Activated T-cell treated with anti-CD3 and anti-CD28 coated beads for 48 hours (primary cell): ENCODE data around the gene PSMA2.
A peak's percentile ranks its signal among the peaks of the same experiment; 100 is the strongest.

Experiments used
- DNase-seq: peaks from one replicate; pipeline ENCODE4 v3.0.0-alpha.2; 2020; ENCODE audit warnings: low read depth

PSMA2 gene

DNA sequence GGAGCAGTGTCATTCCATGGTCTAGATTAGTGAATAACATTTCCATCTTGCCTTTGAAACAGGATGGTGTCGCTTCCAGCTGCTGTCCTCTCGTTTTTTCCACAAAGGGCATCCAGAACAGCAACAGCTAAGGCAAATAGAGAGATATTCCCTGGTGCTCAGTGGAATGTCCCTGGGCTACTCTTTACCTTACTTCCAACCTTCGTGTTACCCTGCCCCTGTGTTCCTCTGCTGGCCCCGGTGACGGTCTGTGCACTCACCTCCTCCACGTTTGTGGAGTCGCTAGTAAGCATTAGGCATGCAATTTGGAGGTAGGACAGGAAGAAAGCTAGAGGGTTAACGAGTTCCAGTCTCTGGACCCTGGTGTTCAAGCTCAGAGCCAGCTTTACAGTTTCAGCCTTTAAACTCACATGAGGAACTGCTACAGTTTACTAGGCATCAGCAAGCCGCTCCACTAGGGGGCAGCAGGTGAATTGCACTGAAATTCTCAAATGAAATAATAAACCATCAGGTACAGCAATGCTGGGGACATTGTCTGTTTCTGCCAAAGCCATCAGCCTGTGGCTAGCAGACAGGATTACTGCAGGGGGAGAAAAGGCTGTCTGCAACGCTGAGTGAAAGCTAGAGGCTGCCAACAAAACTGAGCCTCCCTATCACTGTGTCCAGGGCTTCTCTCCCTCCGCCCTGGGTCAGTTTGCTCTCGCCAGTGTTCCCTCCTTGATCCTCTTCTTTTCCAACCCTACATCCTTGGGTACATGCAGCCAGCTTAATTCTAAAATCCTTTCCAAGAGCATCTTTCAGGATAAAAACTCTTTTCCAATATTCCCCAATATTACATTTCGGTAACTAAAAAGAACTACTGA is 9.2 kb upstream of the PSMA2 start:
- DNase-seq = peak; percentile 57

DNA sequence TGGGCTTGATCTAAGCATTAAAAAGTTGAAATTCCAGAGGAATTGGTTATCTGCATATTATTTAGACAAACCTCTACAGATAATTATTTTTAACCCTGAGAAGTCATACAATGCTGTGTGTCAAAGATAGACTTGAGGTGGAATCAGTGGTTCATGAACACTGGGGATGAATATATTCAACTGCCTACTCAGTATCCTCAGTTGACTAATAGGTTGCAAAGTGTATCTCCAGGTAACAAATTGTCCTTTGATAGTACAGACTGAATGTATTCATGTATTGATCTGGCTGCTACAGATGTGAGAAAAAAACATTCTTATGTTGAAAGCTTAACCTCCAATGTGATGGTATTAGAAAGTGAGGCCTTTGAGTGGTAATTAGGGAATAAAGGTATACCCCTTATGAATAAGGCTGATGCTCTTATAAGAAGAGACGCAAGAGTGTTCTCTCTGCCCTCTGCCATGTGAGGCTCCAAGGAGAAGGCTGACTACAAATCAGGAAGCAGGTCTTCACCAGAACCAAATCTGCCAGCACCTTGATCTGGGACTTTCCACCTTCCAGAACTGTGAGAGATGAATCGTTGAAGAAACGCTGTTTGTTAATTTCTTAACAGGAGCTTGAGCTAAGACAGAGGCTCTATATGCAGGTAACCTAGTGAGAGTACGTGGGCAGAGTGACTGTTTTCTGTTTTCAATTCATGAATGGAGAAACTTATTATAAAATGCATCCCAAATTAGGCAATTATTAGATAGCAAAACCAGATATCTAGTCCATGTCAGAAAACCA is 7.7 kb upstream of the PSMA2 start:
- no peak for DNase-seq

DNA sequence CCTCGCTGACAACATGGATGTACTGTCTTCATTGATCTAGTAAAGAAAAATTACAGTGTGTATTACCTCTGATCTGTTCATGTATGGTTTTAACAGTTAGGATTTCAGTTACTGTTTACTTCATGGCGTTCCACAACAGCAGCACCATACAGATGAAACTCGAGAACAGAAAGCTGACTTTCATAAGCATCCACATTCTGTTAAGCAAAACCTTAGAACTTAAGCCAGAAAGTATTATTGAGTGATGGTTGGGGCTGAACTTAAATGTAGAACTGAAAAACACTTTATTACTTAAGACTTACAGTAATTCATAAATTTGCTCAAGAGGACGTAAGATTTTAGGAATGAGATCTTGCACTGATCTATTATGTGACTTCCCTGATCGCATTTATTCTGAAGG is 3.9 kb upstream of the PSMA2 start:
- no peak for DNase-seq

DNA sequence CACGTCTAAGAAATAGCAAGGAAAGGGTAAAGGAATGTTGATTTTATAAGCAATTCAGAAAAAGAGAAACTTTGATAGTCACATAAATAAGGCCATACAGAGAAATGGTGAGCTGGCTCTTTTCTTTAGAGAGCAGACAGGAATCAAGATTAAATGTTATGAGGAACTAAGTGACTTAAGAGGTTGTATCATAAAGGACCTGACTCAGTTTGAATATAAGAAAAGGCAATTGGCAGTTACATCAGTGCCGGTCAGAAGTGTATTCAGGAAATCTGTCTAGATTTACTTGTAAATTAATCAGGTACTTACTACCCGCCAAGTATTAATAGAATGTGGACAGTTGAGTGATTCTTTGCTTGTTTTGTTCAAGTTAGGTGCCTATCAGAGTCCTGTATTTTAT is 2.3 kb upstream of the PSMA2 start:
- DNase-seq = no peak

- DNase-seq = no peak
Measured at GRCh38 chr7:42932811-42933591, 1.0 kb upstream of the PSMA2 start.

DNA sequence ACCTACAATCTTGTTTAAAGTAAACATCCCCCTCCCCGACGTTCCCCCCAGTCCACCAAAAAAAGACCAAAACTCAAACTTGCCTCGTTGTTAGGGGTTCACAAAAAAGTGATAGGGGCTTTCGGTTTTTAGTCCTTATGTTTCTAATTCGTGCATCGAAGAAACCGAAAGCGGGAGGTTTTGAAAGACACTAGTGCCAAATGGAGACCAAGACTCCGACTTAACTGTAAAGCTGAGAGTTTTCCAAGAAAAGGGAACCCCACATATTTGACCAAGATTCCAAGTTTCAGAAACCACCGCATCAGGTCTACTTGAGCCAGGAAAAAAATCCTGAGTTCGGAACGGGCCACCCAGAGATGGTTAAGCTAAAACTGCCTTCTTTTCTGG is 534 bp downstream of the PSMA2 start:
- no peak for DNase-seq

DNA sequence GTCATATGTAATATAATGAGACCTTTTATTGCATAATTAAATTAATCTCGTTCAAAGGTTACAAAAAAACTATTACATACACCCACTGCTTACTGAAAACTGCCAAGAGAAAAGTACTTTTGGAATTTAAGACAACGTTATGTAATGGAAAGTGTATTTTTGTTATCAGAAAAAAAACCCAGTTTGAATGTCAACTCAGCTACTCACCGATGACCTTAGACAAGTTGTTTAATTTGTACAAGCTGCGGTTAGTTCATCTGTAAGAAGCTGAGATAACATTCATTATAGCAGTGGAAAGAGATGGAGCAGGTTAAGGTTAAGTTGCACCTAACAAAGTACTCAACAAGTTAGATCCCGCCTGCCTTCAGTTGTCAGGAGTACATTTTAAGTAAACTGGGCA is 1.1 kb downstream of the PSMA2 start:
- DNase-seq = no peak

GRCh38 chr7:42929449-42929848 is 2.5 kb downstream of the PSMA2 start:
- no peak for DNase-seq

- DNase-seq = no peak
Measured at GRCh38 chr7:42928754-42929153, 3.2 kb downstream of the PSMA2 start.

GRCh38 chr7:42926204-42926603 is 5.8 kb downstream of the PSMA2 start:
- DNase-seq = no peak

- DNase-seq = no peak
Measured at GRCh38 chr7:42925630-42926029, 6.3 kb downstream of the PSMA2 start.

DNA sequence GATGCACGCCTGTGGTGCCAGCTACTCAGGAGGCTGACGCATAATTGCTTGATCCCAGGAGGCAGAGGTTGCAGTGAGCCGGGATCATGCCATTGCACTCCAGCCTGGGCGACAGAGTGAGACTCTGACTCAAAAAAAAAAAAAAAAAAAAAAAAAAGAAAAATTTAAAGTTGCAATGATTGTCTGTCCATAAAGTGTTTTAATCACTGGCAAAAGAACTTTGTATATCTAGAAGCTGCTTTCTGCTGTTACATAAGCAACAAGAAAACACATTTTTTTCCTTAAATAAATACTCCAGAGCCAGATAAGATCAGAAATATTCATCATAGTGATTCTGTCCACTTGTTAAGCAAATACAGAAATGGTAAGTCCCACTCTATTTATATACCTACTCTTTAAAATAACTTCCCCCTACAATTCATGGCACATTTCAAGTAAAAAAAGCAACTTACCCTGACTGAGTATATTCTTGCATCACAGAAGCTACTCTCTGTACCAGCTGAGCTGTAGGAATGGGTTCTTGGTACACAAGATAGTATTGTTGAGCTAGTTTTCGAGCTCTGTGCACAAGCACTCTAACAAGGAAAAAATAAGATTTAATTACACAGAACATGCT is 7.6 kb downstream of the PSMA2 start:
- DNase-seq = no peak

- no peak for DNase-seq
Measured at GRCh38 chr7:42922017-42922753, 9.8 kb downstream of the PSMA2 start.

- no peak for DNase-seq
Measured at GRCh38 chr7:42915356-42915755, 16.6 kb downstream of the PSMA2 start.

DNA sequence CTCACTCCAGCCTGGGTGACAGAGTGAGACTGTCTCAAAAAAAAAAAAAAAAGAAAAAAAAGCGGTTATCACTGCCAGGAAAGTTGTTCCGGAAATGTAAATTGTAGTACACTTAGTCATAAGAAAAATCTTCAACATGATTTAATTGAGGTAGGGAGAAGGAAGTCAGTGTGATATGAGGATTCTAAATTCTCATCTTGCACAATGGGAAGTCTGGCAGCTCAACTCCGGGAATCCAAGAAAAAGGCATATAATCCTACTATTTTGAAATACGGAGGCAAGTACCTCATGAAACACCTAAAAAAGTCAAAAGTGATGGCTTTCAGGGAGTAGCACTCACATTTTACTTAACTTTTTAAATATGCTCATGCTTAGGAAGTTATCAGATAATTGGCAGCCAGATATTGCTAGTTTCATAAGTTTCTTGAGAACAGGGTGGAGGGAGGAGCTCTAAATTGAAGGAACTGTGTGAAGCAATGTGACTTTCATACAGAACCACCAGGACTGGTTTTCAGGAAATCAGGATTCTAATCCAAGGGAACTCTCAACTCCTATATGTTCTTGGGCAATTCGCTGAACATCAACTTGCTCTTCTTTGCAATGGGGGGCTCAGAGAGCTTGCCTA is 17.4 kb downstream of the PSMA2 start:
- no peak for DNase-seq

DNA sequence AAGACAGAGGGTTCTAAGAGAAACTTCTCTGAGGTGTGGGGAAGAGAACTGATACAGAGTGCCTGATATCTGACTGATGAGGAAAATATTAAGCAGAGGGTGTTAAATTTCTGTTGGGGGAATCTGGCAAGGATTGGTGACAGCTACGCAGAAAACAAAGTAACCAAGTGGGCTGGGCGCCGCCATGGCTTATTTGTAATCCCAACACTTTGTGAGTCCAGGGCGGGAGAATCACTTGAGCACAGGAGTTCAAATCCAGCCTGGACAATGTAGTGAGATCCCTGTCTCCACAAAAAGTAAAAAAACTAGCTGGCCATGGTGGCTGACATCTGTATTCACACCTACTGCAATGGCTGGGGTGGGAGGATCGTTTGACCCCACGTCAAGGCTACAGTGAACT is 18.0 kb downstream of the PSMA2 start:
- no peak for DNase-seq

- DNase-seq = no peak
Measured at GRCh38 chr7:42913591-42913990, 18.4 kb downstream of the PSMA2 start.

- DNase-seq = peak; percentile 95
Measured at GRCh38 chr7:42911454-42912447, 20.2 kb downstream of the PSMA2 start, which contains the start of gene C7orf25. TSS of gene C7orf25 (minus strand) at chr7:42912070. CDS start at chr7:42910900, 1,170 bp downstream.

GRCh38 chr7:42910306-42910705 is 21.7 kb downstream of the PSMA2 start:
- DNase-seq = no peak

DNA sequence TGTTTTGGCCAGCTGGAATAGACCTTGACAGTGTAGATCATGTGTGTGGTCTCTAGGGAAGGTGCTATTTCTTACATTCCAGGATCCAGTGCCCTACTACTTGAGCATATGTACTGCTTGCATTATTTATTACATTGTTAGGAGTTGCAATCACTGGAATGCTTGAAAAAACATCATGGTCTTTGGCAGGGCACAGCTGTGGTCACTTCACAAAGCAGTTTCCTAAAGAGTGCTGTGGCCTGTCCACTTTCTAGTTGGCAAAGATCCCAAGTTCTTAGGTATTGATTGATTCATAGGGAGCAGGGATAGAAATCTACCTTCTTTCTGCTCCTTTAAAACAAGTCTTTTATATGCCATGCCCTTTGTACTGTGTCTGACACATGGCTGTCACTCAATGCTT is 24.7 kb downstream of the PSMA2 start:
- DNase-seq = no peak
